GM19238 (cell line): ENCODE results near the gene MLKL.

Source experiments
- DNase-seq: peaks from one replicate; pipeline ENCODE4 v3.0.0; 2011; ENCODE audit warnings: low spot score; ENCODE audit not compliant: insufficient read length

MLKL gene

DNA sequence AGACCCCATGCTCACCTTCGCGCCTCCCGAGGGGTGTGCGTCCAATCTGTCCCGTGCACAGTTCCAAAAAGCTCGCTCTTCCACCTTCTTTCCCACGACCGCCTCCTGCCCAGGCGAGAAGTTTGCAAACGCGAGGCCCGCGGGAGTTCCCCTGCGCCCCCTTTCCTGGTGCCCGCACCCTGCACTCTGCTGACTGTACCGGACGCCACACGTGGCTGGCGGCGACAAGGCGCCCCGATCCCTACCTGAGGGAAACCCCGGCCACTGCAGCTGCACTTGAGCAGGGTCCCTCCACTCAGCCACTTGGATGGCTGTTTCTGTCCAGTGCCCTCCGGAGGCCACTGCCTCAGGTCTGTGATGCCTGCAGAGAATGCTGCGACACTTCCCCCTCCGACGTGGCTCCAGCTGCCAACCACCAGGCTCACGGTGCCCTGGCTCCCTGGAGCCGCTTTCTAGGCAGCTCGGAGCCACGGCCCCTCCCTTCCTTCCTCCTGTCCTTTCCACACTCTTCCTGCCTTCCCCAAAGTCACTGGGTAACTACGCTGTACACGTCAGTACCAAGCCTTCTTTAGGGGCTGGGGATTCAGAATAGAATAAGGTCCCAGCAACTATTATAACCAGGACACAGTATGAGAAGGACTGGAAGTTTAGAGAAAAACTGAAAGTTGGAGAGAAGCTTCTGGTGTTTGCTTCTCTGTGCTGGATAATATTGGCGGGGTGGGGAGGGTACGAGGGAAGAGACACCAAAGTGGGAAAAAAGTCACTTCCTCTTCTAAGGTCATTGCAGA lies at the start of gene MLKL:
TSS of gene MLKL (minus strand) at position 425 of the 788 bp plus-strand sequence. CDS start 5,105 bp downstream, outside the sequence.
- peak; percentile 49 for DNase-seq

GRCh38 chr16:74749291-74750055 lies 48.8 kb upstream of the MLKL start:
- no peak for DNase-seq

DNA sequence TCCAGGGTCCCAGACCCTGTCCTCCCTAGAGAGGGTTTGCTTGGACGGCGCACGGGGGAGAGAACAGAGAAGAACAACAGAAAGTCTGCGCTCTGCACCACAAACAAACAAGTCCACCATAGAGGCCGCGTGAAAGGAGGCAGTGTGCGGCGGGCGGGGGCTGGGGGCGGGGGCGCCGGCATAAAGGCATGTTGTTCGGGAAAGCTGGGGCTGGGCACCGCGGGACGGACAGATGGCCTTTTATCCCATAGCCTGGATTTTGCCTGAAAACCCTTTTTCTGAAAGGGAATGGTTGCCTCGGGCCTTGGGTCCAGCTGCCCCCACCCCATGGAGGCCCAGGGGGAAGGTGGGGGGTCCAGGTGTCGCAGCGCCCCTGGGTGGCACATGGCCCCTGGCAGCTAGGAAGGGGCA lies 48.0 kb upstream of the MLKL start:
- DNase-seq = no peak

GRCh38 chr16:74747716-74748615 lies 47.3 kb upstream of the MLKL start:
- no peak for DNase-seq

GRCh38 chr16:74745926-74746325 lies 45.3 kb upstream of the MLKL start:
- no peak for DNase-seq

GRCh38 chr16:74745109-74745615 lies 44.5 kb upstream of the MLKL start:
- no peak for DNase-seq

GRCh38 chr16:74744566-74744965 lies 43.9 kb upstream of the MLKL start:
- DNase-seq = no peak

DNA sequence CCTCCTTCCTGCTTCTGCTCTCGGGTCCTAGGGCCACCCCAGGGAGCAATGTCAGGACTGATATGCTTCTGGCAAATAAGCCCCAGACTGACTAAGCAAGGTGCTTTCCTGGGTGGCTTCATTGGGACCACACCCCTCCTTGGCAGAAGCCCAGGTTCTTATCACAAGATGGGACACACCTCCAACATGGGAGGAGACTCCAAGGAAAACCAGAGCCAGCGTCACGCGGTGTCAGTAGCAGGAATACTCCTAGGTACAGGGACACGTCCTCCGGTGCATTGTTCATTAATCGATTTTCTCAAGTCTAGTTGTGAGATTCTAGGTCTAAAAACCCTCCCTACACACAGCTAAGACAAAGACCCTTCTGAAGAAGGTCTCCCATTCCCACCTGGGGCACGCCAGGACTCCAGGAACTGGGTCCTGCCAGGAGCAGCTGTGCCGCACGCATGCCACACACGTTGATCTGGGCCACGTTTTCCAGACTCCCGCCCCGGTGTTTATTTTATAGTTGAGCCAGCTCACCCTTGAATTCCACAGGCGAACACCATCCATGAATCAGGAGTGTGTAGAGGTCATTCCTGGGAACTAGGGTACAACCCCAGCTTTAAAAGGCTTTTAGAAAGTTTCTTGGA lies 43.1 kb upstream of the MLKL start:
- no peak for DNase-seq

DNA sequence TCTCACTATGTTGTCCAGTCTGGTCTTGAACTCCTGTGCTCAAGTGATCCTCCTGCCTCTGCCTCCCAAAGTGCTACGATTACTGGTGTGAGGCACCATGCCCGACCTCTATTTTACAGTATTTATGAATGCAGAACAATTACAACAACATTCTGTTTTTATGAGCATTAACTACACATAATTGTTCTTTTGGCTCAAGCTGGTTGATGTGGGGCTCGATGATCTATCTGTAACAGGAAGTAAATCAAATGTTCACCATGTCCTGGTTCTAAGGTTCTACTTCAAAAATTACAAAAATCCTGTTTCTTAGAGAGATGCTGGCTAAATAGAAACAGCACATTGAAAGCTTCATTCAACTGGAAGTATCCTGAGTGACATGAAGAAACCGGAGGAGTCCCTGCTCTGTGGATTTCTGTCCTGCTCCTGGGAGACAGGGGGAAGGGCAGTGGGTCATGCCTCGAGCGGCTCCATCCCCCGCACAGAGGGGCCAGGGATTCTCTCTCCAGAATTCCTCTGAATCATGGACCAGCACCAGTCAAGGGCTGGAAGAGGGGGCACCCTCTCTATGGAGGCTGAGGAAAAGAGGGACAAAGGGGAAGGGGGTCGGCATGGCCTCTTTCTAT lies 42.5 kb upstream of the MLKL start:
- DNase-seq = no peak

DNA sequence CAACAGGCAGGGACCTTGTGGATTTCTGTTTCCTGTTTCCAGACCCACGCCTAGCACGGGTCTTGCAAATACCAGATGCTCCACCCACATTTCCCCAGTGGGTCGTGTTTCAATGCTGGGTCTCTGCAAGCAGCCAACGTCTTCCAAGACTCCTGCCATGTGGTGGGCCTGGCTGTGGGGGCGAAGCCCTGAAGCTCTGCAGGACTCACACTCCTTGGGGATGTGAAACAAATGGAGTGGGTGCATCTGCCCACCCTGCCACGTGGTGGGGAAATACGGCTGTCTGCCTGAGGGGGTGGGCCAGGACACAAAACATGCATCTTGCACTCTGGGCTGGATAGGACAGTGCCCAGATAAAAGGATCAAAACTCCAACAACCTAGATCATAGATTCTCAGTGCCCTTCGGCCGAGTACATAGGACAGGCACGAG lies 41.4 kb upstream of the MLKL start:
- no peak for DNase-seq

- DNase-seq = no peak
These were observed 40.2 kb upstream of the MLKL start for GRCh38 chr16:74740795-74741304.

DNA sequence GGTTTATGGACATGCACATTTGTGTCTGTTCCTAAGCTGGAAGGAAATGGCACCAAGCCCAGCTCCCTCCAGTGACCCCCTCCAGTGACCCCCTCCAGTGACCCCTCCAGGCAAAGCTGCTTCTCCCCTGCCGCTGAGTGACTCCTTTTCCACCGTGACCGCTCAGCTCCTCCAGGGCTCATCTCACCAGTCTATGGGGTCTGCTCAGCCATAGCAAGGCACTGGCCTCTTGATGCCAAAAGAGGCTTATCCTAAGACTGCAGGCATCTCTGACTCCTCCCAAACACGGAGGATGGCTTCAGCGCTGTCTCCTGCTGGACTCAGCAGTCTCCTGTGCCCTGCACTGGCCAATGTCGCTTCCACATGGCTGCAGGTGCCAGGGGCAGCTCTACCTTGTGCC lies 38.6 kb upstream of the MLKL start:
- DNase-seq = no peak

- no peak for DNase-seq
These were observed 38.2 kb upstream of the MLKL start for GRCh38 chr16:74738816-74739215.

- no peak for DNase-seq
These were observed 37.5 kb upstream of the MLKL start for GRCh38 chr16:74738113-74738541.

GRCh38 chr16:74737521-74737920 lies 36.9 kb upstream of the MLKL start:
- DNase-seq = no peak

DNA sequence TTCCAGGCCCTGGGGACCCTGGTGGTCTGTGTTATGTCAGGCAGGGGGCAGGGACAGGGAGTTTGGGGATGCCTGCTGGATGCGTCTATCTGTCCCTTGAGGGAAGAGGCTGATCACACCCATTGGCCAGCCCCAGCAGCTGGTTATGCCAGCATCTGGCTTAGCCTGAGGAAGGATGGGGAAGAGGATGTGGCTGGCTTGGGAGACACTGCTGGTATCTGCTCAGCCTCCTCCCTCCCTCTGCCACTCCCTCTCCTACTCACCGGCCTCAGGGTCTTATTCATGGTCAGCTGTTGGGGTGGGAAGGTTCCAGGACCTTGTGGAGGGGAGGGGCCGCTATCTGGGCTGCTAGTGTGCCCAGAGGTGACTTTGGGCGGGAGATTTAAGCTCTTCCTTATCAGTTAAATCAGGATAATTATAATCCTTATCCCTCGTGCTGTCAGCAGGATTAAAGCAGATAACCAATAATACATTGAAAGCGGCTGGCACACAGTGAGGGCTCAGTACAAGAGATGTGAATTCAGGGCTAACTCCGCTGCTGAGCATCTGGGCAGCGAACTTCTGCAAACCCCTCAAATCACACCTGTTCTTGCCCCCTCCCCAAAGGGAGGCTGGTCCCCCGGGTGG lies 36.0 kb upstream of the MLKL start:
- DNase-seq = no peak

GRCh38 chr16:74735554-74735953 lies 34.9 kb upstream of the MLKL start:
- DNase-seq = no peak

- DNase-seq = no peak
These were observed 34.4 kb upstream of the MLKL start for GRCh38 chr16:74735162-74735452.

DNA sequence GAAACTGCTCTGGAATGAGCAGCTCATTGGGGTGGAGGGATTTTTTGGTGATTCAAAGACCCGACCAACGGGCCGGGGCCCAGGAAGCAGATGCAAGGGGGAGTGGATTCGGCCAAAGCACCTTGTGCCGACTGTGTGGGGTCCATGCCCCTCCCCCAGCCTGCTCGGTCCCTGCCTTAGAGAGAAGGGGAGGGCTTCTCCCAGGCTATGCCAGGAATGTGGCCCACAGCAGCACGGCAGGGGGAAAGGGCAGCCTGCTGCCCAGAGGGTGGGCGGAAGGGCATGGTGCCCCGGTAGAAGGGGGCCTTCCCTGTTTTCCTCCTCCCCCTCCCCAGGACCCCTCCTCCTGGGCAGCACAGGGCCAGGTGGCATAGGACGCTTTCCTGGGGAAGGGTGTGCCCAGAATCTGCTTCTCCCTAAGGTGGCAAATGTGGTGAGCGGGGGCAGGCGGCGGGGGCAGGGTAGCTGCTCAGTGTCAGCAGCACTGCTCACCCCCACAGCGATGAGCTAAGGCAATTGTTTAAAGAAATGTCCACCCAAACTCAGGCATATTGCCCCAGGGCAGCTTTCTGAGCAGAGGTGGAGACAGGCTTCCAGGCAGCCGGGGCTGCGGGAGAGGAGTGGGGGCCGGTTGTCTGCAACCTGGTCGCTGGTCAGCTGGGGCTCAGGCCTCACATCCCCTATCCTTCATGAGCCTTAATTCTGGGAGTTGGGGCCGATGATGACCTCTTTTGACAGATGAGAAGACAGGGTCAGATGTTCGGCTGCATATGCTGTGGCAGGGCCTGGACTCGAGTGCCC lies 33.9 kb upstream of the MLKL start:
- DNase-seq = no peak
